Suprapubic skin (tissue), 3 donors: ENCODE results near the gene MYH7.

Source experiments
- CTCF ChIP-seq, 2 donors: fragments of 200-600 bp in 1 of 2; fragments of 450-650 bp in 1 of 2; sonication (generic) in 1 of 2; IDR thresholded peaks; one replicate each; pipeline ENCODE4 v1.5.1; 2016 to 2019; ENCODE audit warnings: antibody characterized with exemption in 2 of 2, mild to moderate bottlenecking in 1 of 2, moderate library complexity in 1 of 2
- EP300 ChIP-seq: sonication (generic); formaldehyde crosslinking; IDR thresholded peaks from one replicate; pipeline ENCODE4 v1.6.1; 2017; ENCODE audit warnings: antibody characterized with exemption
- POLR2A ChIP-seq, 2 donors: fragments of 450-650 bp; IDR thresholded peaks; one replicate each; pipeline ENCODE4 v1.6.1; 2017; ENCODE audit warnings: antibody characterized with exemption in 2 of 2, mild to moderate bottlenecking in 2 of 2, moderate library complexity in 2 of 2

GRCh38 chr14:23379366-23380196 lies 55.9 kb downstream of the MYH7 start:
- TF ChIP-seq CTCF (IDR thresholded peaks at IDR 0.05) (peak; percentile 84 to 87), POLR2A (IDR thresholded peaks at IDR 0.05) (no peak), EP300 (no peak)
